Mammary epithelial cell (primary cell): ENCODE results near the gene SVOPL.

Experiments
- EZH2 ChIP-seq: IDR thresholded peaks from 2 replicates; pipeline ENCODE4 v1.6.1; 2012; ENCODE audit warnings: low read length, inconsistent platforms, borderline replicate concordance
- TF ChIP-seq, protein P1 (sequence below), 2 donors: IDR thresholded peaks in 1 of 2; conservative IDR thresholded peaks in 1 of 2; 2 replicates each; pipeline ENCODE4 v1.5.1; 2011 to 2012; ENCODE audit warnings: inconsistent platforms in 2 of 2, low read length in 2 of 2, mild to moderate bottlenecking in 2 of 2, control low read depth in 1 of 2, low read depth in 1 of 2; ENCODE audit not compliant: insufficient read depth in 1 of 2; ENCODE audit errors: extremely low read depth in 1 of 2

DNA sequence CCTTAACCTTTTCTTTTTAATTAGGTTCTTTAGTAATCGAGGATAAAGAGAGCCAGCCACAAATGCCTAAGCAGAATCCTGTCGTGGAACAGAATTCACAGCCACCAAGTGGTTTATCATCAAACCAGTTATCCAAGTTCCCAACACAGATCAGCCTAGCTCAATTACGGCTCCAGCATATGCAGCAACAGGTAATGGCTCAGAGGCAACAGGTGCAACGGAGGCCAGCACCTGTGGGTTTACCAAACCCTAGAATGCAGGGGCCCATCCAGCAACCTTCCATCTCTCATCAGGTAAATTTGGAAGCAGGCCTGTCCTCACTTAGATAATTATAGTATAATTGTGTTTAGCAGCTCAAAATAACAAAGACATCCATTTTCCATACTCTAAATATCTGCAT is 146.5 kb downstream of the SVOPL start:
- TF ChIP-seq, protein P1, sequence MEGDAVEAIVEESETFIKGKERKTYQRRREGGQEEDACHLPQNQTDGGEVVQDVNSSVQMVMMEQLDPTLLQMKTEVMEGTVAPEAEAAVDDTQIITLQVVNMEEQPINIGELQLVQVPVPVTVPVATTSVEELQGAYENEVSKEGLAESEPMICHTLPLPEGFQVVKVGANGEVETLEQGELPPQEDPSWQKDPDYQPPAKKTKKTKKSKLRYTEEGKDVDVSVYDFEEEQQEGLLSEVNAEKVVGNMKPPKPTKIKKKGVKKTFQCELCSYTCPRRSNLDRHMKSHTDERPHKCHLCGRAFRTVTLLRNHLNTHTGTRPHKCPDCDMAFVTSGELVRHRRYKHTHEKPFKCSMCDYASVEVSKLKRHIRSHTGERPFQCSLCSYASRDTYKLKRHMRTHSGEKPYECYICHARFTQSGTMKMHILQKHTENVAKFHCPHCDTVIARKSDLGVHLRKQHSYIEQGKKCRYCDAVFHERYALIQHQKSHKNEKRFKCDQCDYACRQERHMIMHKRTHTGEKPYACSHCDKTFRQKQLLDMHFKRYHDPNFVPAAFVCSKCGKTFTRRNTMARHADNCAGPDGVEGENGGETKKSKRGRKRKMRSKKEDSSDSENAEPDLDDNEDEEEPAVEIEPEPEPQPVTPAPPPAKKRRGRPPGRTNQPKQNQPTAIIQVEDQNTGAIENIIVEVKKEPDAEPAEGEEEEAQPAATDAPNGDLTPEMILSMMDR (conservative IDR thresholded peaks at IDR 0.05 in 1 of 2, IDR thresholded peaks at IDR 0.05 in 1 of 2; ENCODE audit: extremely low read depth in 1 of 2, insufficient read depth in 1 of 2, low read depth in 1 of 2, low read length in 2 of 2), result no peak
- TF ChIP-seq EZH2, result no peak
